ENCODE results near the gene SLC16A1. TPM values are rescaled to one million over a fixed set of nuclear protein-coding genes. Genes with fewer than 3 reads are reported as not detected.

SLC16A1 gene
- total and polyA plus RNA-seq, 10 of the 15 experiments (the other 5 are each of a cell fraction or from before 2014, with no cell fraction given) = 39.0 to 106 (median 65.8) TPM

DNA sequence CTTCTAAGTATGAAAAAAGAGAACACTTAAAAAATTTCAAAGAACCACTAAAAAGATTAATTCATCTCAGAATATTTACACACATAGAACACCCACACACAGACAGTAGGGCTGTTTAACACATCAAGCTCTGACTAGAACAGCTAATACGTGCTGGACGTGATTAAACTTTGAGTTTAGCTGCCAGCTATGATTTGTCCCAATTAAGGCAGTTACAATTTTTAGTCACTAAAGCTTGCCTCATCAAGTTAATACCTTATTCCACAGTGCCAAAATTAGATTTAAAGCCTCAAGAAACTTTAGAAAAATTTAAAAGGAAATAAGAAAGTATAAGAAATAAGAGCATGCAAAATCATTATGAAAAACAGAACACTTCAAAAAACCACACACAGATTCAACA, 18.9 kb downstream of the SLC16A1 start:
- H3K79me2 ChIP-seq (ENCODE audit: control insufficient read depth, insufficient read depth, low read length) = peaks cover 53% of the 10 kb centered on the region
- ATAC-seq = peak; percentile 51
- peak; percentile 21; the same call in 1 of the 2 replicates for TF ChIP-seq BCL11A (IDR thresholded peaks at IDR 0.05; ENCODE audit: low read depth, low read length)
- TF ChIP-seq RBBP5 (conservative IDR thresholded peaks at IDR 0.05) = no peak
- no peak for TF ChIP-seq HDGF (IDR thresholded peaks at IDR 0.05)
- TF ChIP-seq ZNF24 (IDR thresholded peaks at IDR 0.05) = 0 out of 2 replicates have a peak, but pooled peaks have one; percentile 37
- TF ChIP-seq NBN (IDR thresholded peaks at IDR 0.05) = 0 out of 2 replicates have a peak, but pooled peaks have one; percentile 21
- TF ChIP-seq, protein P1, sequence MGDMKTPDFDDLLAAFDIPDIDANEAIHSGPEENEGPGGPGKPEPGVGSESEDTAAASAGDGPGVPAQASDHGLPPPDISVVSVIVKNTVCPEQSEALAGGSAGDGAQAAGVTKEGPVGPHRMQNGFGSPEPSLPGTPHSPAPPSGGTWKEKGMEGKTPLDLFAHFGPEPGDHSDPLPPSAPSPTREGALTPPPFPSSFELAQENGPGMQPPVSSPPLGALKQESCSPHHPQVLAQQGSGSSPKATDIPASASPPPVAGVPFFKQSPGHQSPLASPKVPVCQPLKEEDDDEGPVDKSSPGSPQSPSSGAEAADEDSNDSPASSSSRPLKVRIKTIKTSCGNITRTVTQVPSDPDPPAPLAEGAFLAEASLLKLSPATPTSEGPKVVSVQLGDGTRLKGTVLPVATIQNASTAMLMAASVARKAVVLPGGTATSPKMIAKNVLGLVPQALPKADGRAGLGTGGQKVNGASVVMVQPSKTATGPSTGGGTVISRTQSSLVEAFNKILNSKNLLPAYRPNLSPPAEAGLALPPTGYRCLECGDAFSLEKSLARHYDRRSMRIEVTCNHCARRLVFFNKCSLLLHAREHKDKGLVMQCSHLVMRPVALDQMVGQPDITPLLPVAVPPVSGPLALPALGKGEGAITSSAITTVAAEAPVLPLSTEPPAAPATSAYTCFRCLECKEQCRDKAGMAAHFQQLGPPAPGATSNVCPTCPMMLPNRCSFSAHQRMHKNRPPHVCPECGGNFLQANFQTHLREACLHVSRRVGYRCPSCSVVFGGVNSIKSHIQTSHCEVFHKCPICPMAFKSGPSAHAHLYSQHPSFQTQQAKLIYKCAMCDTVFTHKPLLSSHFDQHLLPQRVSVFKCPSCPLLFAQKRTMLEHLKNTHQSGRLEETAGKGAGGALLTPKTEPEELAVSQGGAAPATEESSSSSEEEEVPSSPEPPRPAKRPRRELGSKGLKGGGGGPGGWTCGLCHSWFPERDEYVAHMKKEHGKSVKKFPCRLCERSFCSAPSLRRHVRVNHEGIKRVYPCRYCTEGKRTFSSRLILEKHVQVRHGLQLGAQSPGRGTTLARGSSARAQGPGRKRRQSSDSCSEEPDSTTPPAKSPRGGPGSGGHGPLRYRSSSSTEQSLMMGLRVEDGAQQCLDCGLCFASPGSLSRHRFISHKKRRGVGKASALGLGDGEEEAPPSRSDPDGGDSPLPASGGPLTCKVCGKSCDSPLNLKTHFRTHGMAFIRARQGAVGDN (IDR thresholded peaks at IDR 0.05) = peak; percentile 7; the same call in 1 of the 2 replicates
- TF ChIP-seq ZNF217 (IDR thresholded peaks at IDR 0.05) = no peak
- TF ChIP-seq, protein P2, sequence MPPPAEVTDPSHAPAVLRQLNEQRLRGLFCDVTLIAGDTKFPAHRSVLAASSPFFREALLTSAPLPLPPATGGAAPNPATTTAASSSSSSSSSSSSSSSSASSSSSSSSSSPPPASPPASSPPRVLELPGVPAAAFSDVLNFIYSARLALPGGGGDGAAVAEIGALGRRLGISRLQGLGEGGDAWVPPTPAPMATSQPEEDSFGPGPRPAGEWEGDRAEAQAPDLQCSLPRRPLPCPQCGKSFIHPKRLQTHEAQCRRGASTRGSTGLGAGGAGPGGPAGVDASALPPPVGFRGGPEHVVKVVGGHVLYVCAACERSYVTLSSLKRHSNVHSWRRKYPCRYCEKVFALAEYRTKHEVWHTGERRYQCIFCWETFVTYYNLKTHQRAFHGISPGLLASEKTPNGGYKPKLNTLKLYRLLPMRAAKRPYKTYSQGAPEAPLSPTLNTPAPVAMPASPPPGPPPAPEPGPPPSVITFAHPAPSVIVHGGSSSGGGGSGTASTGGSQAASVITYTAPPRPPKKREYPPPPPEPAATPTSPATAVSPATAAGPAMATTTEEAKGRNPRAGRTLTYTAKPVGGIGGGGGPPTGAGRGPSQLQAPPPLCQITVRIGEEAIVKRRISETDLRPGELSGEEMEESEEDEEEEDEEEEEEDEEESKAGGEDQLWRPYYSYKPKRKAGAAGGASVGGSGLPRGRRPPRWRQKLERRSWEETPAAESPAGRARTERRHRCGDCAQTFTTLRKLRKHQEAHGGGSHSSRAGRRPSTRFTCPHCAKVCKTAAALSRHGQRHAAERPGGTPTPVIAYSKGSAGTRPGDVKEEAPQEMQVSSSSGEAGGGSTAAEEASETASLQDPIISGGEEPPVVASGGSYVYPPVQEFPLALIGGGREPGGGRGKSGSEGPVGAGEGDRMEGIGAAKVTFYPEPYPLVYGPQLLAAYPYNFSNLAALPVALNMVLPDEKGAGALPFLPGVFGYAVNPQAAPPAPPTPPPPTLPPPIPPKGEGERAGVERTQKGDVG (CRISPR knock-in tag; IDR thresholded peaks at IDR 0.05) = no peak
- peak; percentile 66 for TF ChIP-seq ATF7 (IDR thresholded peaks at IDR 0.05; ENCODE audit: low read depth)
- TF ChIP-seq BACH1 (IDR thresholded peaks at IDR 0.05; ENCODE audit: borderline replicate concordance) = no peak
- TF ChIP-seq MTA2 (IDR thresholded peaks at IDR 0.05; ENCODE audit: low read depth) = peak; percentile 91
- TF ChIP-seq, protein P3, sequence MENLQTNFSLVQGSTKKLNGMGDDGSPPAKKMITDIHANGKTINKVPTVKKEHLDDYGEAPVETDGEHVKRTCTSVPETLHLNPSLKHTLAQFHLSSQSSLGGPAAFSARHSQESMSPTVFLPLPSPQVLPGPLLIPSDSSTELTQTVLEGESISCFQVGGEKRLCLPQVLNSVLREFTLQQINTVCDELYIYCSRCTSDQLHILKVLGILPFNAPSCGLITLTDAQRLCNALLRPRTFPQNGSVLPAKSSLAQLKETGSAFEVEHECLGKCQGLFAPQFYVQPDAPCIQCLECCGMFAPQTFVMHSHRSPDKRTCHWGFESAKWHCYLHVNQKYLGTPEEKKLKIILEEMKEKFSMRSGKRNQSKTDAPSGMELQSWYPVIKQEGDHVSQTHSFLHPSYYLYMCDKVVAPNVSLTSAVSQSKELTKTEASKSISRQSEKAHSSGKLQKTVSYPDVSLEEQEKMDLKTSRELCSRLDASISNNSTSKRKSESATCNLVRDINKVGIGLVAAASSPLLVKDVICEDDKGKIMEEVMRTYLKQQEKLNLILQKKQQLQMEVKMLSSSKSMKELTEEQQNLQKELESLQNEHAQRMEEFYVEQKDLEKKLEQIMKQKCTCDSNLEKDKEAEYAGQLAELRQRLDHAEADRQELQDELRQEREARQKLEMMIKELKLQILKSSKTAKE (IDR thresholded peaks at IDR 0.05; ENCODE audit: low read depth, poor library complexity, severe bottlenecking) = peak; percentile 24
- H2AFZ ChIP-seq (ENCODE audit: control insufficient read depth, low read depth, low read length) = no peak overlapping the region
- CTCF ChIA-PET = interaction anchor here (0.7 to 4.9 kb wide), 15 partner anchors 10 to 221 kb away, joined by 3 to 51 read pairs (median 5); partner anchors contain the start of genes LRIG2, PPM1J and SLC16A1
- H3K4me1 ChIP-seq (ENCODE audit: control insufficient read depth, insufficient read depth, low read length) = 0 out of 2 replicates have a peak, but pooled peaks cover 4% of the 10 kb centered on the region
- in situ Hi-C loops (cut with MboI) (no loop called here), intact Hi-C loops (cut with micrococcal nuclease; ENCODE audit: unreplicated experiment) (no loop called here)
- no peak overlapping the region for H3K4me3 ChIP-seq
- no peak for DNase-seq (ENCODE audit: low read depth, low spot score)
- H4K20me1 ChIP-seq (ENCODE audit: control insufficient read depth, insufficient read depth) = no peaks in the 10 kb centered on the region
- BruUV-seq (replicated peaks) = no TSS peak
- WGBS (ENCODE audit: insufficient coverage, insufficient replicate concordance, low lambda C conversion rate, missing lambda C conversion rate) = 43% methylated on average over 2 of the region's 2 CpGs
- no peaks in the 10 kb centered on the region for H3K27me3 ChIP-seq (replicated peaks in 1 of 2; ENCODE audit: control insufficient read depth in 2 of 2, insufficient read depth in 2 of 2, low read length in 1 of 2)
- RAD21 ChIA-PET (ENCODE audit: unreplicated experiment) = interaction anchor here (0.6 to 5.1 kb wide), 17 partner anchors 9 to 546 kb away, joined by 3 to 53 read pairs (median 3); partner anchors contain the start of genes LRIG2, PPM1J and SLC16A1
- POLR2A ChIA-PET = interaction anchor here (0.5 to 2.5 kb wide), 9 partner anchors 12 to 105 kb away, joined by 3 to 25 read pairs (median 4); partner anchors contain the start of gene SLC16A1
- no peak for FAIRE-seq
- SMC1A ChIA-PET (ENCODE audit: uncharacterized antibody, unreplicated experiment) = interaction anchor here (0.7 to 4.2 kb wide), 20 partner anchors 9 to 474 kb away, joined by 3 to 80 read pairs (median 4); partner anchors contain the start of genes LRIG2, PPM1J and SLC16A1
- no peaks in the 10 kb centered on the region; the same call in 2 of the 3 replicates for H3K9me3 ChIP-seq (replicated peaks; ENCODE audit: control insufficient read depth, insufficient read depth, low read length)
- H3K9ac ChIP-seq (ENCODE audit: control insufficient read depth, insufficient read depth, low read length) = no peak overlapping the region
- peaks cover 0 to 2% of the 10 kb centered on the region in 2 experiments; a peak in 1 of 4 replicates for H3K36me3 ChIP-seq (ENCODE audit: control insufficient read depth in 2 of 2, insufficient read depth in 2 of 2, low read length in 1 of 2)
- H3K4me2 ChIP-seq (ENCODE audit: control insufficient read depth, insufficient read depth) = no peak overlapping the region; the same call in 1 of the 2 replicates
- no peak overlapping the region for H3K27ac ChIP-seq (ENCODE audit: control insufficient read depth, insufficient read depth)
